DMS114 treated with DMSO at 0.1 percent for 48 hours (cell line): Measurements from ENCODE around the gene C6orf132.
"Not testable (repeated sequence)": the region's sequence is repeated elsewhere in the genome, so short reads cannot be mapped to it uniquely, and the experiment has no call there.

ENCODE experiments used
- DNase-seq: peaks from one replicate; lab custom pipeline; 2025; ENCODE audit not compliant: unreplicated experiment; lab: John Stamatoyannopoulos, UW

Gene C6orf132

GRCh38 chr6:42142118-42142835, at the start of gene C6orf132:
Gene C6orf132 (minus strand): TSS chr6:42142620. CDS start chr6:42142444, 176 bp downstream.
- no peak for DNase-seq

GRCh38 chr6:42190554-42191183, 48.2 kb upstream of the C6orf132 start:
- no peak for DNase-seq

GRCh38 chr6:42188406-42188805, 46.0 kb upstream of the C6orf132 start:
- DNase-seq, result no peak

- DNase-seq, result no peak
Observed at GRCh38 chr6:42185597-42185996, 43.2 kb upstream of the C6orf132 start.

GRCh38 chr6:42184475-42184874, 42.1 kb upstream of the C6orf132 start:
- no peak for DNase-seq

- no peak for DNase-seq
Observed at GRCh38 chr6:42182101-42182500, 39.7 kb upstream of the C6orf132 start.

- no peak for DNase-seq
Observed at GRCh38 chr6:42179945-42180313, 37.5 kb upstream of the C6orf132 start.

GRCh38 chr6:42179261-42179944, 37.0 kb upstream of the C6orf132 start:
- no peak for DNase-seq

GRCh38 chr6:42177514-42178364, 35.3 kb upstream of the C6orf132 start:
- no peak for DNase-seq

GRCh38 chr6:42176981-42177380, 34.6 kb upstream of the C6orf132 start:
- DNase-seq, result no peak

GRCh38 chr6:42175860-42176259, 33.4 kb upstream of the C6orf132 start:
- peak; percentile 21 for DNase-seq

GRCh38 chr6:42173101-42173500, 30.7 kb upstream of the C6orf132 start, which contains the start of gene GUCA1A:
Gene GUCA1A (plus strand): TSS chr6:42173364. CDS start chr6:42173614, 250 bp downstream.
- DNase-seq, result no peak

- DNase-seq, result no peak
Observed at GRCh38 chr6:42171813-42172581, 29.6 kb upstream of the C6orf132 start.

- not testable (repeated sequence) for DNase-seq
Observed at GRCh38 chr6:42169780-42170179, 27.4 kb upstream of the C6orf132 start.

GRCh38 chr6:42168650-42169049, 26.2 kb upstream of the C6orf132 start:
- DNase-seq, result no peak

- peak; percentile 76 for DNase-seq
Observed at GRCh38 chr6:42166444-42167141, 24.2 kb upstream of the C6orf132 start.

GRCh38 chr6:42165016-42165415, 22.6 kb upstream of the C6orf132 start:
- no peak for DNase-seq

GRCh38 chr6:42163981-42164380, 21.6 kb upstream of the C6orf132 start:
- no peak for DNase-seq

GRCh38 chr6:42162812-42163211, 20.4 kb upstream of the C6orf132 start:
- DNase-seq, result no peak

GRCh38 chr6:42162384-42162783, 20.0 kb upstream of the C6orf132 start:
- no peak for DNase-seq
